ENCODE measurements around the gene CLEC10A.

- no peak for TF ChIP-seq POLR2AphosphoS5 (IDR thresholded peaks at IDR 0.05; ENCODE audit: low read depth, low read length)
- no peak for TF ChIP-seq POLR2A (IDR thresholded peaks at IDR 0.05; ENCODE audit: low read depth, low read length)
- TF ChIP-seq TAF1 (IDR thresholded peaks at IDR 0.05; ENCODE audit: low read depth, low read length): no peak
- no peak for TF ChIP-seq POU2F2 (IDR thresholded peaks at IDR 0.05; ENCODE audit: low read depth, low read length)
Measured at GRCh38 chr17:7098802-7099459, 18.9 kb upstream of the CLEC10A start.

Data from GM12891 (cell line).